MCF 10A (cell line): Measurements from ENCODE around the gene PPP3R2. TPM values are rescaled to one million over a fixed set of nuclear protein-coding genes. Genes with fewer than 3 reads are reported as not detected.

Source experiments
- BruUV-seq: library from RNA; stranded (reverse); fragments of 400-500 nt; replicated peaks from 2 replicates; lab custom pipeline; 2021; lab: Mats Ljungman, UMichigan
- CTCF ChIA-PET: fragments of 300-600 bp; sonication (Branson Sonifier 250); formaldehyde crosslinking; extraction: SDS; loops from one replicate; lab custom pipeline; 2021; ENCODE audit warnings: antibody characterized with exemption, inconsistent platforms; lab: Yijun Ruan, JAX
- POLR2A ChIA-PET: fragments of 300-600, 350-650 bp; sonication (Branson Sonifier 250); formaldehyde crosslinking; extraction: SDS; loops from one replicate; lab custom pipeline; 2020; ENCODE audit warnings: antibody characterized with exemption, inconsistent platforms; lab: Yijun Ruan, JAX
- DNase-seq: peaks from one replicate; pipeline ENCODE4 v3.0.0-alpha.2; 2018; ENCODE audit not compliant: unreplicated experiment
- H3K27ac Mint-ChIP-seq: one replicate; pipeline ENCODE4 v1.8.0; 2022; ENCODE audit warnings: mild to moderate bottlenecking, low read depth, mixed read lengths; ENCODE audit not compliant: unreplicated experiment
- H3K27me3 Mint-ChIP-seq: one replicate; pipeline ENCODE4 v1.8.0; 2022; ENCODE audit warnings: mixed read lengths; ENCODE audit not compliant: insufficient read depth, unreplicated experiment
- H3K36me3 Mint-ChIP-seq: one replicate; pipeline ENCODE4 v1.8.0; 2022; ENCODE audit warnings: mild to moderate bottlenecking, moderate library complexity, mixed read lengths; ENCODE audit not compliant: insufficient read depth, unreplicated experiment
- H3K4me1 Mint-ChIP-seq: one replicate; pipeline ENCODE4 v1.8.0; 2022; ENCODE audit warnings: mixed read lengths; ENCODE audit not compliant: insufficient read depth, unreplicated experiment
- H3K4me3 Mint-ChIP-seq: one replicate; pipeline ENCODE4 v1.8.0; 2022; ENCODE audit warnings: mild to moderate bottlenecking, moderate library complexity, mixed read lengths; ENCODE audit not compliant: unreplicated experiment
- H3K9me3 Mint-ChIP-seq: one replicate; pipeline ENCODE4 v1.8.0; 2022; ENCODE audit warnings: mixed read lengths; ENCODE audit not compliant: unreplicated experiment
- CTCF ChIP-seq: fragments of 200-600 bp; IDR thresholded peaks from one replicate; pipeline ENCODE4 v1.8.0; 2022; ENCODE audit warnings: antibody characterized with exemption, mild to moderate bottlenecking; ENCODE audit not compliant: unreplicated experiment
- intact Hi-C: fragments of 100-400 bp; cut with micrococcal nuclease; formaldehyde crosslinking; loops from 2 replicates; pipeline ENCODE4 v1.14.1; 2022
- total RNA-seq: library from RNA; stranded (reverse); gene quantifications from 2 replicates; pipeline ENCODE4 v1.2.3, GENCODE V29; 2022

The PPP3R2 gene
- total RNA-seq, 1 experiment from 2014 or later: not detected

GRCh38 chr9:101585740-101586139 is 9.0 kb downstream of the PPP3R2 start:
- Mint-ChIP-seq H3K9me3 (no peaks in the 10 kb centered on the region), H3K4me1 (no peaks in the 10 kb centered on the region), H3K4me3 (no peak overlapping the region), H3K36me3 (no peaks in the 10 kb centered on the region), H3K27ac (no peak overlapping the region), H3K27me3 (no peaks in the 10 kb centered on the region)
- TF ChIP-seq CTCF: no peak
- no TSS peak for BruUV-seq
- CTCF ChIA-PET: interaction anchor here (0.6 kb wide), 1 partner anchor 14 kb away, joined by 4 read pairs; no protein-coding TSS in a partner anchor
- intact Hi-C loops: no loop called here
- DNase-seq: no peak
- POLR2A ChIA-PET: no interaction called here

- DNase-seq: peak; percentile 49
- TF ChIP-seq CTCF: no peak
- no peaks in the 10 kb centered on the region for H3K9me3 Mint-ChIP-seq
- CTCF ChIA-PET: no interaction called here
- no TSS peak for BruUV-seq
- POLR2A ChIA-PET: no interaction called here
- H3K4me3 Mint-ChIP-seq: no peak overlapping the region
- intact Hi-C loops: no loop called here
- no peaks in the 10 kb centered on the region for H3K36me3 Mint-ChIP-seq
- H3K27ac Mint-ChIP-seq: no peak overlapping the region
- H3K27me3 Mint-ChIP-seq: no peaks in the 10 kb centered on the region
- no peaks in the 10 kb centered on the region for H3K4me1 Mint-ChIP-seq
These were observed 12.2 kb downstream of the PPP3R2 start for GRCh38 chr9:101582553-101582952.

GRCh38 chr9:101579711-101580545 is 14.8 kb downstream of the PPP3R2 start:
- TF ChIP-seq CTCF: no peak
- Mint-ChIP-seq H3K36me3 (no peaks in the 10 kb centered on the region), H3K27me3 (no peaks in the 10 kb centered on the region), H3K27ac (no peak overlapping the region), H3K4me3 (no peak overlapping the region), H3K4me1 (no peaks in the 10 kb centered on the region), H3K9me3 (no peaks in the 10 kb centered on the region)
- BruUV-seq: no TSS peak
- no peak for DNase-seq
- ChIA-PET CTCF (interaction anchor here (0.5 to 1.3 kb wide), 4 partner anchors 9 to 247 kb away, joined by 3 to 5 read pairs (median 3); no protein-coding TSS in a partner anchor), POLR2A (interaction anchor here (0.5 kb wide), 1 partner anchor 28 kb away, joined by 3 read pairs; no protein-coding TSS in a partner anchor)
- intact Hi-C loops: no loop called here

DNA sequence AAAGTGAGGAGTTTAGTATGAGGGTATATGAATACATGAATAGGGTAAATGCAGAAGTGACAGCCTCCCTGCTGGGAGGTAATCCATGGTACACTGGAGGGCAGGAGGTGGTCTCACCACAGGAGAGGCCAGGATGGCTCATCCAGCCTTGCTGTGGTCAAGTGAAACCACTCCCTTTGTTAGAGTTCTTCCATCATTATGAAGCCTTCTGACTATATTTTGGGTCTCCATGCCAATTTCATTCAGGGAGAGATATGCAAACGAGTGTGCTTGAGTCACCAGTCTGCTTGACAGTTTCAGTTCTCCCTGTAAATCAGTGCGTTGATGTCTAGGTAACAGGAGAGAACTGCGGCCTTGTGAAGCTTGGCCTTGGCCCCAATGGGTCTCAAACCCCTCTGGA is 16.4 kb downstream of the PPP3R2 start:
- no peaks in the 10 kb centered on the region for H3K9me3 Mint-ChIP-seq
- no peak overlapping the region for H3K27ac Mint-ChIP-seq
- H3K27me3 Mint-ChIP-seq: no peaks in the 10 kb centered on the region
- H3K36me3 Mint-ChIP-seq: peaks cover 4% of the 10 kb centered on the region
- POLR2A ChIA-PET: no interaction called here
- intact Hi-C loops: no loop called here
- CTCF ChIA-PET: interaction anchor here (3.8 kb wide), 1 partner anchor 11 kb away, joined by 20 read pairs; no protein-coding TSS in a partner anchor
- H3K4me3 Mint-ChIP-seq: no peak overlapping the region
- H3K4me1 Mint-ChIP-seq: no peaks in the 10 kb centered on the region
- DNase-seq: no peak
- TF ChIP-seq CTCF: no peak
- BruUV-seq: no TSS peak
